Pons (tissue), 1 donor: ENCODE data around the gene FAH.
"Not testable (repeated sequence)": the region's sequence is repeated elsewhere in the genome, so short reads cannot be mapped to it uniquely, and the experiment has no call there.

Source experiments
- DNase-seq: peaks from one replicate; pipeline ENCODE4 v3.0.0-alpha.2; 2016; ENCODE audit warnings: low spot score

FAH gene

GRCh38 chr15:80151576-80151975, 1.2 kb upstream of the FAH start:
- no peak for DNase-seq

GRCh38 chr15:80152180-80152895, 461 bp upstream of the FAH start:
- DNase-seq: peak; percentile 78

- DNase-seq: no peak
Measured at GRCh38 chr15:80153900-80154299, 1.1 kb downstream of the FAH start.

- DNase-seq: no peak
Measured at GRCh38 chr15:80154336-80154735, 1.5 kb downstream of the FAH start.

GRCh38 chr15:80155001-80155377, 2.2 kb downstream of the FAH start:
- no peak for DNase-seq

- not testable (repeated sequence) for DNase-seq
Measured at GRCh38 chr15:80155378-80156175, 2.8 kb downstream of the FAH start.

GRCh38 chr15:80156176-80156720, 3.4 kb downstream of the FAH start:
- DNase-seq: no peak

GRCh38 chr15:80157215-80157614, 4.4 kb downstream of the FAH start:
- DNase-seq: no peak

- no peak for DNase-seq
Measured at GRCh38 chr15:80159301-80159700, 6.5 kb downstream of the FAH start.

- no peak for DNase-seq
Measured at GRCh38 chr15:80159811-80160569, 7.2 kb downstream of the FAH start.

GRCh38 chr15:80160570-80161156, 7.9 kb downstream of the FAH start:
- DNase-seq: peak; percentile 84

- no peak for DNase-seq
Measured at GRCh38 chr15:80161468-80162016, 8.7 kb downstream of the FAH start.

- DNase-seq: no peak
Measured at GRCh38 chr15:80162059-80162554, 9.3 kb downstream of the FAH start.

- DNase-seq: no peak
Measured at GRCh38 chr15:80163217-80163616, 10.4 kb downstream of the FAH start.

- DNase-seq: no peak
Measured at GRCh38 chr15:80163897-80164296, 11.1 kb downstream of the FAH start.

- no peak for DNase-seq
Measured at GRCh38 chr15:80167936-80168335, 15.1 kb downstream of the FAH start.

GRCh38 chr15:80168421-80168820, 15.6 kb downstream of the FAH start:
- no peak for DNase-seq

- no peak for DNase-seq
Measured at GRCh38 chr15:80169768-80170357, 17.1 kb downstream of the FAH start.

- DNase-seq: no peak
Measured at GRCh38 chr15:80170596-80170995, 17.8 kb downstream of the FAH start.

- DNase-seq: no peak
Measured at GRCh38 chr15:80171787-80172186, 19.0 kb downstream of the FAH start.

GRCh38 chr15:80172401-80172800, 19.6 kb downstream of the FAH start:
- no peak for DNase-seq
